ENCODE results near the gene NEXN. TPM values are rescaled to one million over a fixed set of nuclear protein-coding genes. Genes with fewer than 3 reads are reported as not detected.

NEXN gene
- total and polyA plus RNA-seq, 2 of the 13 experiments (the other 11 are each of a cell fraction or from before 2014, with no cell fraction given) = 0.07 to 0.97 TPM

- no peaks in the 10 kb centered on the region for H3K79me2 ChIP-seq (ENCODE audit: insufficient read depth, low read length)
- 11% methylated on average over 7 of the region's 7 CpGs for WGBS (ENCODE audit: low lambda C conversion rate)
- H3K4me3 ChIP-seq (replicated peaks in 1 of 3; ENCODE audit: insufficient read depth in 1 of 3, low read depth in 2 of 3, low read length in 3 of 3) = peak overlapping the region; percentile 71 to 96 (median 85)
- H3K27ac ChIP-seq (ENCODE audit: extremely low read length, insufficient read depth, low read length) = no peak overlapping the region
- peak overlapping the region; percentile 86 for H2AFZ ChIP-seq (ENCODE audit: low read length)
- peak overlapping the region; percentile 68; the same call in 1 of the 2 replicates for H3K9ac ChIP-seq (ENCODE audit: insufficient read depth, low read depth, low read length)
- peaks cover 13% of the 10 kb centered on the region for H3K4me1 ChIP-seq (ENCODE audit: insufficient read depth, low read length)
- H3K36me3 ChIP-seq (replicated peaks in 1 of 2; ENCODE audit: control insufficient read depth in 1 of 2, insufficient read depth in 2 of 2, low read length in 2 of 2) = no peaks in the 10 kb centered on the region
- TF ChIP-seq SOX5 (CRISPR knock-in tag; IDR thresholded peaks at IDR 0.05; ENCODE audit: borderline replicate concordance) = no peak
- no peak for TF ChIP-seq HMG20A (CRISPR knock-in tag; IDR thresholded peaks at IDR 0.05; ENCODE audit: borderline replicate concordance)
- no peak for TF ChIP-seq ZFYVE20 (CRISPR knock-in tag; IDR thresholded peaks at IDR 0.05; ENCODE audit: borderline replicate concordance, low read depth)
- TF ChIP-seq, protein P1, sequence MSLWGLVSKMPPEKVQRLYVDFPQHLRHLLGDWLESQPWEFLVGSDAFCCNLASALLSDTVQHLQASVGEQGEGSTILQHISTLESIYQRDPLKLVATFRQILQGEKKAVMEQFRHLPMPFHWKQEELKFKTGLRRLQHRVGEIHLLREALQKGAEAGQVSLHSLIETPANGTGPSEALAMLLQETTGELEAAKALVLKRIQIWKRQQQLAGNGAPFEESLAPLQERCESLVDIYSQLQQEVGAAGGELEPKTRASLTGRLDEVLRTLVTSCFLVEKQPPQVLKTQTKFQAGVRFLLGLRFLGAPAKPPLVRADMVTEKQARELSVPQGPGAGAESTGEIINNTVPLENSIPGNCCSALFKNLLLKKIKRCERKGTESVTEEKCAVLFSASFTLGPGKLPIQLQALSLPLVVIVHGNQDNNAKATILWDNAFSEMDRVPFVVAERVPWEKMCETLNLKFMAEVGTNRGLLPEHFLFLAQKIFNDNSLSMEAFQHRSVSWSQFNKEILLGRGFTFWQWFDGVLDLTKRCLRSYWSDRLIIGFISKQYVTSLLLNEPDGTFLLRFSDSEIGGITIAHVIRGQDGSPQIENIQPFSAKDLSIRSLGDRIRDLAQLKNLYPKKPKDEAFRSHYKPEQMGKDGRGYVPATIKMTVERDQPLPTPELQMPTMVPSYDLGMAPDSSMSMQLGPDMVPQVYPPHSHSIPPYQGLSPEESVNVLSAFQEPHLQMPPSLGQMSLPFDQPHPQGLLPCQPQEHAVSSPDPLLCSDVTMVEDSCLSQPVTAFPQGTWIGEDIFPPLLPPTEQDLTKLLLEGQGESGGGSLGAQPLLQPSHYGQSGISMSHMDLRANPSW (CRISPR knock-in tag; IDR thresholded peaks at IDR 0.05; ENCODE audit: borderline replicate concordance) = no peak
- TF ChIP-seq ZNF660 (CRISPR knock-in tag; IDR thresholded peaks at IDR 0.05; ENCODE audit: borderline replicate concordance, low read depth) = no peak
- TF ChIP-seq ZNF101 (CRISPR knock-in tag; IDR thresholded peaks at IDR 0.05; ENCODE audit: borderline replicate concordance, low read depth) = no peak
- no peak for TF ChIP-seq TFDP2 (CRISPR knock-in tag; IDR thresholded peaks at IDR 0.05)
- TF ChIP-seq ZNF563 (CRISPR knock-in tag; IDR thresholded peaks at IDR 0.05) = no peak
- in situ Hi-C loops (cut with HindIII; ENCODE audit: extremely low pct_ligation_motif_present, low pct_unique_long_range_greater_than_20kb) (no loop called here), intact Hi-C loops (cut with micrococcal nuclease; ENCODE audit: unreplicated experiment) (loop anchor here (5.0 kb wide), 2 partner anchors 62 to 132 kb away; partner anchors contain the start of gene USP33)
- FAIRE-seq (no peak), DNase-seq (ENCODE audit: low spot score) (no peak), ATAC-seq (no peak)
- H4K20me1 ChIP-seq (ENCODE audit: insufficient read depth, low read length) = no peaks in the 10 kb centered on the region
- CTCF ChIA-PET (ENCODE audit: low intra/inter-chr PET ratio, low total read pairs) = no interaction called here
- peak overlapping the region; percentile 96 for H3K4me2 ChIP-seq (ENCODE audit: low read depth, low read length)
- POLR2A ChIA-PET = interaction anchor here (2.3 kb wide), 1 partner anchor 89 kb away, joined by 12 read pairs; the partner anchor contains the start of gene FUBP1
- H3K9me3 ChIP-seq (ENCODE audit: low read length) = no peaks in the 10 kb centered on the region
- no peaks in the 10 kb centered on the region; a peak in 1 of 5 replicates for H3K27me3 ChIP-seq (ENCODE audit: control insufficient read depth in 1 of 2, insufficient read depth in 2 of 2, low read length in 2 of 2)
- BruUV-seq (replicated peaks) = TSS peak; percentile 62
Observed at GRCh38 chr1:77889671-77890070, 1.2 kb downstream of the NEXN start.

Data from HepG2 (cell line).